SK-N-MC (cell line): ENCODE results near the gene NEK1.
"Not testable (repeated sequence)": the region's sequence is repeated elsewhere in the genome, so short reads cannot be mapped to it uniquely, and the experiment has no call there.

Source experiments
- DNase-seq: peaks from one replicate; pipeline ENCODE4 v3.0.0-alpha.2; 2011; ENCODE audit warnings: low read depth, low spot score
- H3K27ac ChIP-seq: fragments of 200-600 bp; sonication (generic); 2 replicates; pipeline ENCODE4 v1.5.1; 2016; ENCODE audit warnings: mixed run types
- H3K36me3 ChIP-seq: fragments of 200-600 bp; sonication (generic); 2 replicates; pipeline ENCODE4 v1.6.1; 2017; ENCODE audit warnings: antibody characterized with exemption, low read length, mixed read lengths; ENCODE audit not compliant: insufficient read depth
- H3K4me3 ChIP-seq: fragments of 200-600 bp; sonication (generic); 2 replicates; pipeline ENCODE4 v1.5.1; 2016
- H3K9ac ChIP-seq: fragments of 200-600 bp; sonication (generic); 2 replicates; pipeline ENCODE4 v1.8.0; 2017; ENCODE audit warnings: mixed run types, mixed read lengths; ENCODE audit not compliant: insufficient read length
- H3K9me3 ChIP-seq: fragments of 200-600 bp; sonication (generic); 2 replicates; pipeline ENCODE4 v1.6.1; 2017; ENCODE audit warnings: low read depth, mild to moderate bottlenecking, antibody characterized with exemption, low read length, moderate library complexity, mixed read lengths
- EZH2 ChIP-seq: fragments of 200-600 bp; sonication (generic); IDR thresholded peaks from one replicate; pipeline ENCODE4 v1.6.1; 2017; ENCODE audit warnings: antibody characterized with exemption
- FOXP2 ChIP-seq: optimal IDR thresholded peaks from 2 replicates; pipeline ENCODE3; 2011; ENCODE audit warnings: mild to moderate bottlenecking, moderate library complexity; ENCODE audit not compliant: insufficient read depth; ENCODE audit errors: extremely low read length, control extremely low read depth
- POLR2AphosphoS5 ChIP-seq: IDR thresholded peaks from 2 replicates; pipeline ENCODE4 v1.6.1; 2012; ENCODE audit warnings: mild to moderate bottlenecking, low read depth, low read length, borderline replicate concordance

Gene NEK1

DNA sequence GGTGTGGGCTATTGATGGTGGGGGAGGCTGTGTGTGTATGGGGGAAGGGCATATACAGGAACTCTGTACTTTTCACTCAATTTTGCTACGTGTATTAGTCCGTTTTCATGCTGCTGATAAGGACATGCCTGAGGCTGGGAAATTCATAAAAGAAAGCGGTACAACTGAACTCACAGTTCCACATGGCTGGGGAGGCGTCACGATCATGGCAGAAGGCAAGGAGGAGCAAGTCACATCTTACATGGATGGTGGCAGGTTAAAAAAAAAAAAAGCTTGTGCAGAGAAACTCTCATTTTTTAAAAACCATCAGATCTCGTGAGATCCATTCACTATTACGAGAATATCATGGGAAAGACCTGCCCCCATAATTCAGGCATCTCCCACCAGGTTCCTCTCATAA is 152.3 kb downstream of the NEK1 start:
- no peak for DNase-seq
- TF ChIP-seq FOXP2, result no peak

DNA sequence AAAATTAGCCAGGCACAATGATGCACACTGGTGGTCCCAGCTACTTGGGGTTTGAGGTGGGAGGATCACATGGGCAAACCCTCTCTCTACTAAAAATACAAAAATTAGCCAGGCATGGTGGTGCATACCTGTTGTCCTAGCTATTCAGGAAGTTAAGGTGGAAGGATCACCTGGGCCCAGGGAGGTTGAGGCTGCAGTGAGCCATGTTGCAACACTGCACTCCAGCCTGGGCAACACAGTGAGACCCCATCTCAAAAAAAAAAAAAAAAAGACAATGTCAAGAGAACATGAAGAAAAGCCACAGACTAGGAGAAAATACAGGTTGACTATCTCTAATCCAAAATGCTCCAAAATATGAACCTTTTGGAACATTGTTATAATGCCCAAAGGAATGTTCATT is 153.8 kb downstream of the NEK1 start:
- Histone ChIP-seq H3K9me3 (no peaks in the 10 kb centered on the region), H3K36me3 (peaks cover 10% of the 10 kb centered on the region), H3K4me3 (no peak overlapping the region), H3K9ac (no peak overlapping the region), H3K27ac (no peak overlapping the region)
- no peak for TF ChIP-seq POLR2AphosphoS5
- TF ChIP-seq FOXP2, result no peak
- no peak for TF ChIP-seq EZH2
- DNase-seq, result no peak

More for the DNA sequence above, 152.3 kb downstream of the NEK1 start:
- Histone ChIP-seq H3K36me3 (peaks cover 10% of the 10 kb centered on the region), H3K9me3 (no peaks in the 10 kb centered on the region), H3K9ac (no peak overlapping the region), H3K4me3 (no peak overlapping the region), H3K27ac (no peak overlapping the region)

DNA sequence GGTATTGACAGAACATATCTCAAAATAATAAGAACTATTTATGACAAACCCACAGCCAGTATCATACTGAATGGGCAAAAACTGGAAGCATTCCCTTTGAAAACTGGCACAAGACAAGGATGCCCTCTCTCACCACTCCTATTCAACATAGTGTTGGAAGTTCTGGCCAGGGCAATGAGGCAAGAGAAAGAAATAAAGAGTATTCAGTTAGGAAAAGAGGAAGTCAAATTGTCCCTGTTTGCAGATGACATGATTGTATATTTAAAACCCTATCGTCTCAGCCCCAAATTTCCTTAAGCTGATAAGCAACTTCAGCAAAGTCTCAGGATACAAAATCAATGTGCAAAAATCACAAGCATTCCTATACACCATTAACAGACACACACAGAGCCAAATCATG is 159.7 kb downstream of the NEK1 start:
- not testable (repeated sequence) for H3K4me3 ChIP-seq, H3K9ac ChIP-seq, DNase-seq, H3K36me3 ChIP-seq, H3K9me3 ChIP-seq, H3K27ac ChIP-seq

DNA sequence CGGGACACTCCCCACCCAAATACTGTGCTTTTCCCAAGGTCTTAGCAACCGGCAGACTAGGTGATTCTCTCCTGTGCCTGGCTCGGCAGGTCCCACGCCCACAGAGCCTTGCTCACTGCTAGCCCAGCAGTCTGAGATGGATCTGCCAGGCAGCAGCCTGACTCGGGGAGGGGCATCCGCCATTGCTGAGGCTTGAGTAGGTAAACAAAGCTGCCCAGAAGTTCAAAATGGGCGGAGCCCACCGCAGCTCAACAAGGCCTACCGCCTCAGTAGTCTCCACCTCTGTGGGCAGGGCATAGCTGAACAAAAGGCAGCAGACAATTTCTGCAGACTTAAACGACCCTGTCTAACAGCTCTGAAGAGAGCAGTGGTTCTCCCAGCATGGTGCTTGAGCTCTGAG is 163.4 kb downstream of the NEK1 start:
- DNase-seq, H3K27ac ChIP-seq, H3K4me3 ChIP-seq, H3K36me3 ChIP-seq, H3K9me3 ChIP-seq, H3K9ac ChIP-seq: not testable (repeated sequence)

DNA sequence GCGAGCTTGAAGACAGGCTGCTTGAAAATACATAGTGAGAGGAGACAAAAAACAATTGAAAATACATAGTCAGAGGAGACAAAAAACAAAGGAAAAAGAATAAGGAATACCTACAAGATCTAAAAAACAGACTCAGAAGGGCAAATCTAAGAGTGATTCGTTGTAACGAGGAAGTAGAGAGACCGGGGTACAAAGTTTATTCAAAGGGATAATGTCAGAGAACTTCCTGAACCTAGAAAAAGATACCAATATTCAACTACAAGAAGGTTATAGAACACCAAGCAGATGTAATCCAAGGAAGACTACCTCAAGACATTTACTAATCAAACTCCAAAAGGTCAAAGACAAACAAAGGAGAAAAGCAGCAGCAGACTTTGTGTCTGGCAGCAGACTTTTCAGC is 165.6 kb downstream of the NEK1 start:
- Histone ChIP-seq H3K9ac (no peak overlapping the region), H3K27ac (no peak overlapping the region), H3K36me3 (no peaks in the 10 kb centered on the region), H3K4me3 (no peak overlapping the region), H3K9me3 (no peaks in the 10 kb centered on the region)
- no peak for TF ChIP-seq FOXP2
- no peak for TF ChIP-seq EZH2
- no peak for TF ChIP-seq POLR2AphosphoS5
- DNase-seq, result no peak

DNA sequence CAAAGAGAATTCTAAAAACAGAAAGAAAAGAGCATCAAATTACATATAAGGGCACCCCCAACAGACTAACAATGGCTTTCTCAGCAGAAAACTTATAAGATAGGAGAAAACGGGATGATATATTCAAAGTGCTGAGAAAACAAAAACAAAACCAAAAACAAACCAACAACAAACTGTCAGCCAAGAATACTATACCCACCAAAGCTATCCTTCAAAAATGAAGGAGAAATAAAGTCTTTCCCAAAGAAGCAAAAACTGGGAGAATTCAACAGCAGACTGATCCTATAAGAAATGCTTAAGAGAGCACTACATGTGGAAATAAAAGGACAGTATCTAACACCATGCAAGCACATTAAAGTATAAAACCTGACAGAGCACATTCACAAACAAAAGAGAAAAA is 168.6 kb downstream of the NEK1 start:
- DNase-seq, result no peak
- Histone ChIP-seq H3K9me3 (no peaks in the 10 kb centered on the region), H3K4me3 (no peak overlapping the region), H3K27ac (no peak overlapping the region), H3K9ac (no peak overlapping the region), H3K36me3 (no peaks in the 10 kb centered on the region)
- TF ChIP-seq EZH2 (no peak), POLR2AphosphoS5 (no peak), FOXP2 (no peak)

DNA sequence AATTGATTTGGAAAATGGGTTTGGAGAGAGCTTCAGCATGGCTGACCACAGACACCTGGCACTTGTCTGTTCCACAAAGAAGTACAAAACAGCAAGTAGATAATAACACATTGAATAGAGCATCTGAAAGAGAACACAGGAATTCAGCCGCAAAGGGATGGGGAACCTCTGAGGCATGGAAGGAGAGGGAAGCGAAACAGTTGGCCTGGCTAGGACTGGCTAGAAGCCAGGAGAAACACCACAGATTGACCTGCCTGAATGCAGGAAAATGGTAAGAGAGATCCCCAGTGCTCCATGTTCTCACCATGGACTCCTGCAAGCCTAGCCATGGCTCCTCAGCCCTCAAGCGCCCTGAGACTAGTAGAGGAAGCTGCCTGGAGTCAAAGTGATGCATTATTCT is 171.9 kb downstream of the NEK1 start:
- Histone ChIP-seq H3K27ac (no peak overlapping the region), H3K9ac (no peak overlapping the region), H3K36me3 (no peaks in the 10 kb centered on the region), H3K9me3 (no peaks in the 10 kb centered on the region), H3K4me3 (no peak overlapping the region)
- TF ChIP-seq POLR2AphosphoS5, result no peak
- TF ChIP-seq FOXP2, result no peak
- no peak for TF ChIP-seq EZH2
- no peak for DNase-seq

DNA sequence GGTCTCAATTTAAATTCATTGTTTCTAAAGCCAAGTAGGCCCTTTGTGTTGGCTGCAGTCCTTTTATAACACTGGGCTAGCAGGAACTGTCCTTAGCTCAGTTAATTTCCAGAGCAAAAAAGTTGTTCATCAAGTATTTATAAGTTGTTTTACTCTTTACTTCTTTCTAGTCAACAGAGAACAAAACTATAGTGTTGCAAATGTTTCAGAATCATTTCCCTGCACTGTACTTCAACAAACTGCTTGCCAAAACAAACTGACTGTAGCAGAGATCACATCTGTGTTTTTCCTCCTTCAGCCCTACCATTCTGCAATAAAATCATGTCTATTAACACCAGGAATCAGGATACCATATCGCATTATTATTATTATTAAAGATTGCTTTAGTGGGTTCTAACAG is 173.1 kb downstream of the NEK1 start:
- H3K27ac ChIP-seq, result no peak overlapping the region
- TF ChIP-seq EZH2 (no peak), POLR2AphosphoS5 (no peak), FOXP2 (no peak)
- H3K36me3 ChIP-seq, result no peaks in the 10 kb centered on the region
- H3K9ac ChIP-seq, result no peak overlapping the region
- DNase-seq, result no peak
- H3K9me3 ChIP-seq, result no peaks in the 10 kb centered on the region
- no peak overlapping the region for H3K4me3 ChIP-seq

DNA sequence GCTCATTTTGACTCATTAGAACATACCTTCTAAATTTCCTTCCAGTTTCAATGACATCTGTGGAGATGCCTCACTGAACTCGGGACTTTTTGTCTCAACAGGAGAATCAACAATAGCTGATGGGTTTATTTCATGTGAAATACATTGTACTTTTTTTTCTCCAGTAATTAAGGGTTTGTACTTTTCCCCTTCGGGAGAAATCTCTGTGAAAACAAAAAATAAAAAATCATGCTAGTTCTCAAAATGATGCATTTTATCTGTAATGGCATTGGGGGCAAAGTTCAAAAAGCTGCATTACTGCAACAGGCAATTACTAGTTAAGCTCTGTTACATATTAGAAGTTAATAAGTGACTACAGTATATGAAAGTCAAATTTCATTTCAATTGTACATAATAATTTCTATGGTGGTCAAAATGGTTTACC is 174.3 kb downstream of the NEK1 start:
- TF ChIP-seq FOXP2, result no peak
- Histone ChIP-seq H3K4me3 (no peak overlapping the region), H3K27ac (no peak overlapping the region), H3K9ac (no peak overlapping the region), H3K36me3 (no peaks in the 10 kb centered on the region), H3K9me3 (no peaks in the 10 kb centered on the region)
- no peak for DNase-seq
